Kidney glomerular epithelial cell (primary cell): ENCODE data around the gene COL11A1.
"Not testable (repeated sequence)": the region's sequence is repeated elsewhere in the genome, so short reads cannot be mapped to it uniquely, and the experiment has no call there.

ENCODE experiments used
- DNase-seq: peaks from one replicate; lab custom pipeline; 2025; lab: John Stamatoyannopoulos, UW

The COL11A1 gene

GRCh38 chr1:103108376-103109150, at the start of gene COL11A1:
TSS of gene COL11A1 (minus strand) at chr1:103108522. CDS start at chr1:103108178, 344 bp downstream.
- DNase-seq = no peak

- no peak for DNase-seq
These were observed 48.6 kb upstream of the COL11A1 start for GRCh38 chr1:103156966-103157365.

- no peak for DNase-seq
These were observed 37.8 kb upstream of the COL11A1 start for GRCh38 chr1:103146166-103146565.

GRCh38 chr1:103145449-103145848, 37.1 kb upstream of the COL11A1 start:
- no peak for DNase-seq

- no peak for DNase-seq
These were observed 36.4 kb upstream of the COL11A1 start for GRCh38 chr1:103144681-103145080.

GRCh38 chr1:103142461-103142860, 34.1 kb upstream of the COL11A1 start:
- DNase-seq = no peak

- DNase-seq = peak; percentile 21
These were observed 21.5 kb upstream of the COL11A1 start for GRCh38 chr1:103129796-103130195.

GRCh38 chr1:103129255-103129654, 20.9 kb upstream of the COL11A1 start:
- peak; percentile 56 for DNase-seq

GRCh38 chr1:103128256-103128655, 19.9 kb upstream of the COL11A1 start:
- not testable (repeated sequence) for DNase-seq

- no peak for DNase-seq
These were observed 16.9 kb upstream of the COL11A1 start for GRCh38 chr1:103125219-103125618.

GRCh38 chr1:103122983-103123720, 14.8 kb upstream of the COL11A1 start:
- no peak for DNase-seq

- no peak for DNase-seq
These were observed 12.7 kb upstream of the COL11A1 start for GRCh38 chr1:103120981-103121380.

- no peak for DNase-seq
These were observed 4.2 kb upstream of the COL11A1 start for GRCh38 chr1:103112546-103112945.

- DNase-seq = no peak
These were observed 3.6 kb upstream of the COL11A1 start for GRCh38 chr1:103111926-103112325.

- DNase-seq = no peak
These were observed 2.4 kb upstream of the COL11A1 start for GRCh38 chr1:103110701-103111100.

GRCh38 chr1:103109311-103109920, 1.1 kb upstream of the COL11A1 start:
- peak; percentile 35 for DNase-seq

- DNase-seq = no peak
These were observed 464 bp downstream of the COL11A1 start for GRCh38 chr1:103107741-103108375.

- peak; percentile 71 for DNase-seq
These were observed 1.6 kb downstream of the COL11A1 start for GRCh38 chr1:103106426-103107341.

GRCh38 chr1:103101399-103101798, 6.9 kb downstream of the COL11A1 start:
- DNase-seq = no peak

GRCh38 chr1:103089221-103089620, 19.1 kb downstream of the COL11A1 start:
- no peak for DNase-seq

- no peak for DNase-seq
These were observed 21.1 kb downstream of the COL11A1 start for GRCh38 chr1:103087256-103087655.
